ENCODE results near the gene GRB7.

- TF ChIP-seq EZH2phosphoT487 (IDR thresholded peaks at IDR 0.05; ENCODE audit: insufficient read depth, low read depth) (no peak), EZH2 (IDR thresholded peaks at IDR 0.05; ENCODE audit: insufficient read depth, poor library complexity, severe bottlenecking) (no peak)
Measured at GRCh38 chr17:39781861-39782213, 44.1 kb downstream of the GRB7 start.

Measured in GM23248 (cell line).